ENCODE measurements around the gene ATOX1. TPM values are rescaled to one million over a fixed set of nuclear protein-coding genes. Genes with fewer than 3 reads are reported as not detected.
A peak's percentile ranks its signal among the peaks of the same experiment; 100 is the strongest.

The ATOX1 gene
- total and polyA plus RNA-seq, 9 of the 15 experiments (the other 6 are each of a cell fraction or from before 2014, with no cell fraction given), result 59.2 to 318 (median 86.2) TPM

GRCh38 chr5:151757233-151758140, 944 bp downstream of the ATOX1 start:
- in situ Hi-C loops (cut with MboI), result no loop called here
- peaks cover 10 to 30% of the 10 kb centered on the region in 2 experiments for H3K4me1 ChIP-seq (replicated peaks in 1 of 2; ENCODE audit: control insufficient read depth in 2 of 2, insufficient read depth in 2 of 2, low read length in 2 of 2)
- peak overlapping the region; percentile 79 for H3K27ac ChIP-seq (ENCODE audit: extremely low read depth, low read depth, low read length)
- FAIRE-seq (peak; percentile 26), DNase-seq (ENCODE audit: extremely low read depth in 1 of 4, low spot score in 3 of 4) (peak; percentile 42 to 52 (median 50)), ATAC-seq (peak; percentile 52)
- H3K79me2 ChIP-seq (ENCODE audit: control insufficient read depth, insufficient read depth, low read length), result peaks cover 32% of the 10 kb centered on the region
- peaks cover 10% of the 10 kb centered on the region; the same call in 1 of the 3 replicates for H3K36me3 ChIP-seq (ENCODE audit: control insufficient read depth, insufficient read depth, low read length)
- ChIA-PET POLR2A (interaction anchor here (0.5 to 7.0 kb wide), 8 partner anchors 9 to 188 kb away, joined by 3 to 56 read pairs (median 3); partner anchors contain the start of gene G3BP1), CTCF (ENCODE audit: low intra/inter-chr PET ratio) (no interaction called here)
- peak overlapping the region; percentile 97 for H3K4me3 ChIP-seq
- H4K20me1 ChIP-seq (replicated peaks; ENCODE audit: control insufficient read depth, insufficient read depth, low read length), result no peaks in the 10 kb centered on the region; the same call in 1 of the 2 replicates
- no peaks in the 10 kb centered on the region for H3K27me3 ChIP-seq (ENCODE audit: control insufficient read depth in 2 of 2, insufficient read depth in 2 of 2, low read length in 2 of 2)
- H3K9me1 ChIP-seq (ENCODE audit: control insufficient read depth, insufficient read depth, low read length), result no peaks in the 10 kb centered on the region
- 3% methylated on average over 8 of the region's 9 CpGs for WGBS (ENCODE audit: insufficient coverage, low coverage, missing lambda C conversion rate)
- BruUV-seq (replicated peaks), result no TSS peak
- H3K9ac ChIP-seq (ENCODE audit: insufficient read depth in 1 of 2, low read depth in 2 of 2, low read length in 2 of 2), result peak overlapping the region; percentile 80 to 96
- peak overlapping the region; percentile 97 for H3K4me2 ChIP-seq (ENCODE audit: insufficient read depth, low read length)
- H3K9me3 ChIP-seq (replicated peaks; ENCODE audit: control insufficient read depth, insufficient read depth, low read depth, low read length), result no peaks in the 10 kb centered on the region
- H2AFZ ChIP-seq (ENCODE audit: low read depth, low read length), result peak overlapping the region; percentile 82
- intact Hi-C loops (cut with micrococcal nuclease), result no loop called here
- TF ChIP-seq, protein P1, sequence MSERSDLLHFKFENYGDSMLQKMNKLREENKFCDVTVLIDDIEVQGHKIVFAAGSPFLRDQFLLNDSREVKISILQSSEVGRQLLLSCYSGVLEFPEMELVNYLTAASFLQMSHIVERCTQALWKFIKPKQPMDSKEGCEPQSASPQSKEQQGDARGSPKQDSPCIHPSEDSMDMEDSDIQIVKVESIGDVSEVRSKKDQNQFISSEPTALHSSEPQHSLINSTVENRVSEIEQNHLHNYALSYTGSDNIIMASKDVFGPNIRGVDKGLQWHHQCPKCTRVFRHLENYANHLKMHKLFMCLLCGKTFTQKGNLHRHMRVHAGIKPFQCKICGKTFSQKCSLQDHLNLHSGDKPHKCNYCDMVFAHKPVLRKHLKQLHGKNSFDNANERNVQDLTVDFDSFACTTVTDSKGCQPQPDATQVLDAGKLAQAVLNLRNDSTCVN (CRISPR knock-in tag; IDR thresholded peaks at IDR 0.05), result no peak
- TF ChIP-seq ZNF445 (CRISPR knock-in tag; IDR thresholded peaks at IDR 0.05; ENCODE audit: low read depth) (no peak), SMAD2 (IDR thresholded peaks at IDR 0.05; ENCODE audit: low read depth, low read length) (no peak), ZFP36 (IDR thresholded peaks at IDR 0.05; ENCODE audit: low read depth, low read length, partially characterized antibody) (peak; percentile 18), GABPA (tag; conservative IDR thresholded peaks at IDR 0.05; ENCODE audit: low read depth) (no peak), SRF (CRISPR knock-in tag; IDR thresholded peaks at IDR 0.05) (no peak), ZNF121 (CRISPR knock-in tag; conservative IDR thresholded peaks at IDR 0.05) (no peak), BDP1 (IDR thresholded peaks at IDR 0.05; ENCODE audit: insufficient read depth, insufficient read length) (no peak), KAT2B (IDR thresholded peaks at IDR 0.05; ENCODE audit: low read depth, low read length) (no peak), RFX1 (IDR thresholded peaks at IDR 0.05) (no peak), ZNF561 (CRISPR knock-in tag; conservative IDR thresholded peaks at IDR 0.05) (no peak), NFIC (IDR thresholded peaks at IDR 0.05) (no peak), ETS2 (tag; IDR thresholded peaks at IDR 0.05; ENCODE audit: borderline replicate concordance, poor library complexity, severe bottlenecking) (no peak), E2F3 (CRISPR knock-in tag; IDR thresholded peaks at IDR 0.05) (no peak), VEZF1 (CRISPR knock-in tag; IDR thresholded peaks at IDR 0.05) (peak; percentile 51), SP2 (IDR thresholded peaks at IDR 0.05; ENCODE audit: extremely low read depth, low read depth, low read length, poor library complexity, severe bottlenecking) (no peak), SMARCE1 (IDR thresholded peaks at IDR 0.05) (no peak)
- TF ChIP-seq, protein P2, sequence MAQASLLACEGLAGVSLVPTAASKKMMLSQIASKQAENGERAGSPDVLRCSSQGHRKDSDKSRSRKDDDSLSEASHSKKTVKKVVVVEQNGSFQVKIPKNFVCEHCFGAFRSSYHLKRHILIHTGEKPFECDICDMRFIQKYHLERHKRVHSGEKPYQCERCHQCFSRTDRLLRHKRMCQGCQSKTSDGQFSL (CRISPR knock-in tag; IDR thresholded peaks at IDR 0.05), result peak; percentile 92
- TF ChIP-seq, protein P2 (tag; IDR thresholded peaks at IDR 0.05), result no peak; a peak in 2 of 4 replicates
